Psoas muscle (tissue), 8 donors: Measurements from ENCODE around the gene WDFY1. TPM values are rescaled to one million over a fixed set of nuclear protein-coding genes. Genes with fewer than 3 reads are reported as not detected.

ENCODE experiments used
- ATAC-seq, 4 donors: fragments of 200-7000 bp; cut with Tn5 transposase; one replicate each; pipeline ENCODE4 v1.9.1; 2020; ENCODE audit warnings: moderate library complexity in 3 of 4, mild to moderate bottlenecking in 2 of 4
- DNase-seq, 2 donors: peaks; one replicate each; pipeline ENCODE4 v3.0.0-alpha.2; 2020
- H3K27ac ChIP-seq: fragments of 200-600 bp; one replicate; pipeline ENCODE4 v1.8.0; 2022
- H3K27me3 ChIP-seq, 3 donors: fragments of 200-600 bp in 1 of 3; one replicate each; pipeline versions ENCODE4 v1.6.1 to v1.8.0; 2013 to 2022; ENCODE audit warnings: low read length in 2 of 3, mild to moderate bottlenecking in 2 of 3, moderate library complexity in 1 of 3; ENCODE audit not compliant: insufficient read depth in 3 of 3
- H3K36me3 ChIP-seq, 2 donors: fragments of 200-600 bp in 1 of 2; one replicate each; pipeline versions ENCODE4 v1.6.1 to v1.8.0; 2013 to 2022; ENCODE audit warnings: low read depth in 1 of 2, mild to moderate bottlenecking in 1 of 2, moderate library complexity in 1 of 2; ENCODE audit not compliant: insufficient read depth in 1 of 2
- H3K4me1 ChIP-seq: fragments of 200-600 bp; one replicate; pipeline ENCODE4 v1.8.0; 2022
- H3K4me3 ChIP-seq: fragments of 200-600 bp; one replicate; pipeline ENCODE4 v1.8.0; 2022; ENCODE audit warnings: mild to moderate bottlenecking
- H3K9me3 ChIP-seq: fragments of 200-600 bp; one replicate; pipeline ENCODE4 v1.8.0; 2022
- CTCF ChIP-seq: fragments of 200-600 bp; IDR thresholded peaks from one replicate; pipeline ENCODE4 v1.8.0; 2022; ENCODE audit warnings: antibody characterized with exemption
- WGBS, 3 donors: extraction: QIAGEN DNeasy Blood & Tissue Kit; methylation state at CpG; one replicate each; pipeline versions ENCODE4 v1.1.6 to v1.1.7; 2013; 5-methylcytosine and 5-hydroxymethylcytosine counted together
- intact Hi-C, 2 donors: fragments of 100-400 bp; cut with DNase I; formaldehyde crosslinking; loops; one replicate each; pipeline versions ENCODE4 v1.11.0 to v1.14.2; 2022
- polyA plus RNA-seq, 3 donors: library from polyadenylated mRNA; stranded (reverse); fragments of 200-250 nt; gene quantifications; one replicate each; pipeline ENCODE4 v1.2.3, GENCODE V29; 2013
- total RNA-seq, 4 donors: library from RNA; stranded (reverse); fragmentation: NEBNext Ultra II Directional in 2 of 4; extraction: Animal tissue kit (Norgen Biotek cat#: 25700) in 2 of 4; gene quantifications; one replicate each; pipeline versions ENCODE4 v1.2.1 to v1.2.4, GENCODE V29; 2021 to 2023
- donor health status: healthy with polysubstance abuse.
- donor health status: DM: no; HTN: no; CAD: no; lungs with moderate emphysema.
- donor health status: Bipolar disorder and iron deficiency.
- donor health status: healthy.
- donor health status: DM: yes; HTN: yes; CAD: no.
- donor health status: DM: no; HTN: no; CAD: no.
- donor health status: DM: no; HTN: no; CAD: no.
- donor health status: DM: yes; HTN: yes; CAD: no.

Gene WDFY1
- total and polyA plus RNA-seq, 7 donors = 9.7 to 21.8 (median 14.2) TPM

GRCh38 chr2:223870840-223871611 is 74.1 kb downstream of the WDFY1 start:
- ATAC-seq (no peak), DNase-seq (no peak)
- Histone ChIP-seq H3K4me3 (no peak overlapping the region), H3K36me3 (peaks cover 4 to 39% of the 10 kb centered on the region in 2 donors), H3K27me3 (no peaks in the 10 kb centered on the region), H3K9me3 (no peaks in the 10 kb centered on the region), H3K27ac (no peak overlapping the region), H3K4me1 (no peaks in the 10 kb centered on the region)
- no peak for TF ChIP-seq CTCF
- intact Hi-C loops = no loop called here
- WGBS, 3 donors = 81 to 89% (median 83%) methylated on average over 7 of the region's 7 CpGs

- peaks cover 4 to 10% of the 10 kb centered on the region in 2 donors for H3K36me3 ChIP-seq
- intact Hi-C loops = no loop called here
- no peak for TF ChIP-seq CTCF
- H3K4me1 ChIP-seq = no peaks in the 10 kb centered on the region
- H3K27ac ChIP-seq = no peak overlapping the region
- H3K4me3 ChIP-seq = no peak overlapping the region
- no peak for ATAC-seq
- no peaks in the 10 kb centered on the region for H3K27me3 ChIP-seq
- WGBS, 3 donors = 44 to 51% (median 48%) methylated on average over 3 of the region's 3 CpGs
- no peaks in the 10 kb centered on the region for H3K9me3 ChIP-seq
- no peak for DNase-seq
Observed at GRCh38 chr2:223868005-223868404, 77.1 kb downstream of the WDFY1 start.

- ATAC-seq (no peak), DNase-seq (no peak)
- H3K4me1 ChIP-seq = no peaks in the 10 kb centered on the region
- intact Hi-C loops = no loop called here
- no peak for TF ChIP-seq CTCF
- no peak overlapping the region for H3K4me3 ChIP-seq
- H3K9me3 ChIP-seq = no peaks in the 10 kb centered on the region
- H3K36me3 ChIP-seq = peaks cover 0 to 4% of the 10 kb centered on the region in 2 donors
- WGBS, 3 donors = 80 to 84% (median 81%) methylated on average over 2 of the region's 2 CpGs
- no peaks in the 10 kb centered on the region for H3K27me3 ChIP-seq
- no peak overlapping the region for H3K27ac ChIP-seq
Observed at GRCh38 chr2:223865907-223866508, 79.1 kb downstream of the WDFY1 start.

- 72 to 80% (median 75%) methylated on average over 4 of the region's 4 CpGs for WGBS, 3 donors
- Histone ChIP-seq H3K4me1 (no peaks in the 10 kb centered on the region), H3K27ac (no peak overlapping the region), H3K27me3 (no peaks in the 10 kb centered on the region), H3K36me3 (peaks cover 0 to 4% of the 10 kb centered on the region in 2 donors), H3K9me3 (no peaks in the 10 kb centered on the region), H3K4me3 (no peak overlapping the region)
- no peak for TF ChIP-seq CTCF
- ATAC-seq (no peak), DNase-seq (no peak)
- intact Hi-C loops = no loop called here
Observed at GRCh38 chr2:223865124-223865523, 80.0 kb downstream of the WDFY1 start.
